Non-pigmented ciliary epithelial cell (primary cell): ENCODE measurements around the gene UBE2G2.

Source experiments
- DNase-seq: peaks from one replicate; pipeline ENCODE4 v3.0.0-alpha.2; 2010; ENCODE audit warnings: low read depth

The UBE2G2 gene

DNA sequence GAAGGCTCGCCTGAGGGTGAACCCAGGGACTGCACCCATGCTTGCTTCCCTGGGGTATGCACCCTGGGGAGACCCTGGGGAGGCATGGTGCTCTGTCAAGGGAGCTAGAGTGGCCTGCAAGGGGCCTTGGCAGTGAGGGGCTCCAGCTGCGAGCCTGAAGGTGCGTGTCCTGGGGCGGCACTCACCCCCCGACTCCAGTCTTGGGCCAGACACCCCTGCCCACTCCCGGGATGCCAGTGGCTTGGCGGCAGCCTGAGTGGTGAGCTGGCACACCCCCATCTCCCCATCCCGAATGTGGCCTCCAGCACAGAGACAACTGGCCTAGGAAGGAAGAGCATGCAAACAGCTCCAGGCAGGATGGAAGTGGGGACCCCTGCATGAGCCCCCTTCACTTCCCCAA lies 13.6 kb upstream of the UBE2G2 start:
- no peak for DNase-seq

DNA sequence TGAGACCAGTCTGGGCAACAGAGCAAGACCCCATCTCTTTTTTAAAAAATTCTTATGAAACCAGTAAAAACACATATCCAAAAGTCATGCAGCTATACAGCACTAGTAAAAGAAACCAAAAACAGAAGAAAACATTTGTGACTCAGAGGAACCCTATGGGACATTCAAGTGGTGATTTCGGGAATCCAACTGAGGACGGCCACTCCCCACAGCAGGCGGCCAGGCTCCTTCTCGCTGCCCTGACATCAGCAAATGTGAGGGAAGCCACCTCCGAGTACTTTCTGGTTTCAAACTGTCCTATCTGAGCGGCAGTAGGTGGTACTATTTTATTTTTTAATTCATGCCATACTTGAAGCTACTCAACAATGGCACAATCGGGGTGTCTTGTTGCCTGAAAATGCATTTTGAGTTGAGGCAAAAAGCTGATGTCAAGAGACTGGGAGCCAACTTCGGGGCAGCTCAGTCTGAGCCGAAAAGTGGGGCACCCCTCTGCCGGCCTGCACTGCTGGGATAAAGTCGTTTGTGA lies 12.9 kb upstream of the UBE2G2 start:
- DNase-seq, result no peak

DNA sequence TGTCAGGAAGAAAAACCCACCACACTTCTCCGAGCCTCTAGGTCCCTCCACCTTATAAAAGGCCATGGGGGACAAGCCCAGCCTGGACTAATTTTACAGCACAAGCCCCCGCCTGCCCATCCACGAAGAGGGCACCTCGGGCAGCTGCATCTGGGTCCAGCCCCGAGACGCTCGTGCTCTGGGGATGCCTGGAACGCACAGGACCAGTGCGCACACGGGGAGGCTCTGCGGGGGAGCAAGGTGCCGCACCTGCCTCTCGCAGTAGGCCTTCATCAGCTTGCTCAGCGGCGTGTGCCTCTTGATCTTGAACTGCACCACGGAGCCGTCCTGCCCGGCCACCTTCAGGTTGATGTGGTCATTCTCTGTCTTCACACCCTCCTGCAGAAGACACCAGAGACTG lies 12.1 kb upstream of the UBE2G2 start:
- DNase-seq, result no peak

DNA sequence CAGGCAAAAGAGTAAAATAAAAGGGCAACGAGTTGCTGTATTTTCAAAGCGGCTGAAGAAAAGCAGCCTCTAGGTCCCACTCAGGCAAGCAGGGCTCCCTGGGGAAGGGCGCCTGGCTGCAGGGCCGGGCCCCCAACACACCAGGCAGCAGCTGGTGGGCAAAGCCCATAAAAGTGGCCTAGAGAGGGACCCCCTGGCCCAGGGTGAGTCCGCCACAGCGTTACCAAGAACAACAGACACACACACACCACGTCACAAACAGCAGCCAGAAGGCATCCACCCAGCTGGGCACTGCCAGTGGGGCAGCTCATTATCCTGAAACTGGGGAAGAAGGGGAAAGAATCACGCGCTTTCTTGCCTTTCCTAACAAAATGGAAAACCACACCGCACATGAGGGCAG lies 11.5 kb upstream of the UBE2G2 start:
- DNase-seq, result no peak

DNA sequence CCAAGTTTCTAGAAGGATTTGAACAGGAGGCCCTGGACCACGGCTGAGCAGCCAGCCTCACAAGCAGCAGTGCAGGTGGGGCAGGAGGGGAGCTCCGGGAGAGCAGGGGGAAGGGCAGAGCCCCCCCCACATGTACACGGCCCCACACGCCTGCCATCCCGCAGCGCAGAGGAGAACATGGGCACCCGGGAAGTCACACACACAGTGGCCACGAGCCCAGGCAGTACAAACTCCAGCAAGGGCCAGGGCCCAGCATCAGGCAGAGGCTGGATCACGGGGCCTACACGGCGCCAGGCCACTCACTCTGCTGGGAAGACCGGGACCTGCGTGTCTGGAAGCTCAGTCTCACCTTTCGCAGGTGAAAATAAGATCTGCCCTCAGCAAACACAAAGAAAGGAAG lies 11.0 kb upstream of the UBE2G2 start:
- DNase-seq, result no peak

DNA sequence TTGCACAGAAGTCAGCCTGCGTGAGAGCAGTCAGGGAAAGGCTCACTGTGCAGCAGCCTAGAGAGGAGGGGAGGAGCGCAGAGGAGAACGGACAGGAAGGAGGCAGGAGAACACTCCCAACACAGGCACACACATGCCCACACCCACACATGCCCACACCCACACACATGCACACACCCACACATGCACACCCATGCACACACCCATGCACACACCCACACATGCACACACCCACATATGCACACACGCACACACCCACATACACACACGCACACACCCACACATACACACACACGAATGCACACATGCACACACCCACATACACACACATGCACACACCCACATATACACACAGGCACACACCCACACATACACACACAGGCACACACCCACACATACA lies 9.2 kb upstream of the UBE2G2 start:
- no peak for DNase-seq

DNA sequence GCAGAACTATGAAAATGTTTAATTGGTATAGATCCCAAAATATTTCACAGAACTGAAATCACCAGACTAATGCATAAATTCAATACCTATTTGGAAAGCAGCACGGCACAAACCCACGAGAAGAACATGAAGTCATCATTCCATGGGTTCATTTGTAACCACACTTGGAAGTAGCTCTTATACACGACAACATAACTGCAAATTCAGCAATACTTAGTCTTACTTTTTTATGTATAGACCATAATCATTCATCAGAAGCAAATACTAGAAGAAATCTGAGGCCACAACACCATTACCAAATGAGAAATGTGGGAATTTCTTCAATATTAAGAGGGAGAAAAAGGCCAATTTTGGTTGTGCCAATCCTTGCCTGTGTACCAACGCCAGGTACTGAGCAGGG lies 4.2 kb upstream of the UBE2G2 start:
- DNase-seq, result no peak

DNA sequence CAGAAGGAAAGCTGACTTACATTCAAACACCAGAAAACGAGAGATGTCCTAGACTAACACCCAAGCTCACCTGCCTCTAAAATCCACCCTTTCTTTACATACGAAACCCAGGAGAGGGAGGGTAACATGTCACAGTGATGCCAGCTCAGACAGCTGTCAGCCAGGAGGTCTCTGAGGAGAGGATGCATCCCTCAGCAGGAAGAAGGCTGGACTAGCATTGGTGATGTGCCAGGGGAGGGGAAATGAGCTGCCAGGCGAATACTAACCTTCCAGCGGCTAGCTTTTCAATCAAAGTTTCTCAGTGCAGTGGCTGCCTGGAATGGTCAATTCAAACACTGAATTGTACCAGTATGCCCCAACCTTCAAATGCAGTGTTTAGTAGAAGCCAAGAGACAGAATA lies 3.6 kb upstream of the UBE2G2 start:
- no peak for DNase-seq

DNA sequence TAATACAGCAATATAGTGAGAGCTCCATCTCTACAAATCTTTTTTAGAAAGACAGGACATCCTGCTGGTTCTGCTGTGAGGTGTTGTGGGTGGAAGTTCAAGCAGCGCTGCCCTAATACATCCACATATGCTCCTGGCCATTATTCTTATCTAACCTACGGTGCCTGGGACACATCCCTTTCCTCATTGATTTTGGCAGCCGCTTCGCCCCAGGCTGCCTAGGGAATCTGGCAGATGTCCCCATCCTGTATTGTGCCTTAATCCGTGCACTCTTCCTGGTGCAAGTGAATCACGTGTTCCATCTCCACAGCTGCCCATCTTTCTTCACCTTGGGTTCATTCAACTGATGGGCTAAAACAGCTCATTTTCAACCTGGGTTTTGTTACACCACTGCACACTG lies 3.1 kb upstream of the UBE2G2 start:
- no peak for DNase-seq

DNA sequence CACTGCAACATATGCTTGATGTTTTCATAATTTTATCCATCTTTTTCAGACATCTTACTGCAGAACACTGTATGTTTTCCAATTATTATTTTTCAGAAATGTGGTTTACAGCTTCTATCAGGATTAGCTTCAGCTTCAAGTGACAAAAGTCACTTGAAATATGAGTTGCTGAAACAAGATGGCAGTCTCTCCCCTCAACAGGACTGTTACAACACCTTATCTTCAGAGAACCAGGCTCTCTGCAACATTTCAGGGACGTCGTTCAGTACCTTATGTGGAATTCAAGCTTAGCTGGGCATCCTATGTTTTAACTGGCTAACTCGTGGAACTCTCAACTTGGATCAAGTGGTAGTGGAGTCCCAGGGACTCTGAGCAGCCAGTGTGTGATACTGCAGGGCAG lies 2.0 kb upstream of the UBE2G2 start:
- DNase-seq, result no peak

DNA sequence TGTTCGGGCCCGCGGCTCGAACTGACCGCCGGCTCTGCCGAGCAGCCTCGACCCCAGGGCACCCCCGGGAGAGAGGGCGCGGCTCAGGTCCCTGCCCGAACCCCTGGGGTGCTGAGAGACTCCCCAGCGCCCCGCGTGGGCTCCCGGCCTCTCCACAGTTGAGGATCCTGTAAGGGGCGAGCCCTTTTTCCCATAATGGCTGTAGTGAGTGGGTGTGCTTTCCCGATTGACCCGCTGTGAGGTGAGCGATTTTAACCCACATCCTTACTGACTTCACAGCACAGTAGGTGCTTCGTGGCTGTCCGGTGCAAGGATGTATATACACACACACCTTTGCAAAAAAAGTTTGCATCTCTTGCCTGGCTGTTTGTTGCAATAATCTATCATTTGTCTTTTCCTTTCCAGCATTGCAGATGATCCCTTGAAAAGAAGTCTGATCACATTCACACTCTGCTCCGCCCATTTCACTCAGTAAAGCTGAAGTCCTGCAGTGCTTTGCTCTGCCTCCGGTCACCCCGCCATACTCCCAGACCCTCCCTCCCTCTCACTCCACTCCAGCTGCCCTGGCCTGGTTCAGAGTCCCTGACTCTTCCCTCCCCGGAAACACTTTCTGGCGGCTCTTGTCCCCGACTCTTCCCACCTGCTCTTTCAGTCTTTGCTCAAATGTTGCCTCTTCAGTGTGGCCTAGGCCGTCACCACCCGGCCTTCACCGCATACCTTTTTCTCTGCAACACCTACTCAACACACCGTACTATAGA lies 955 bp upstream of the UBE2G2 start:
- no peak for DNase-seq

DNA sequence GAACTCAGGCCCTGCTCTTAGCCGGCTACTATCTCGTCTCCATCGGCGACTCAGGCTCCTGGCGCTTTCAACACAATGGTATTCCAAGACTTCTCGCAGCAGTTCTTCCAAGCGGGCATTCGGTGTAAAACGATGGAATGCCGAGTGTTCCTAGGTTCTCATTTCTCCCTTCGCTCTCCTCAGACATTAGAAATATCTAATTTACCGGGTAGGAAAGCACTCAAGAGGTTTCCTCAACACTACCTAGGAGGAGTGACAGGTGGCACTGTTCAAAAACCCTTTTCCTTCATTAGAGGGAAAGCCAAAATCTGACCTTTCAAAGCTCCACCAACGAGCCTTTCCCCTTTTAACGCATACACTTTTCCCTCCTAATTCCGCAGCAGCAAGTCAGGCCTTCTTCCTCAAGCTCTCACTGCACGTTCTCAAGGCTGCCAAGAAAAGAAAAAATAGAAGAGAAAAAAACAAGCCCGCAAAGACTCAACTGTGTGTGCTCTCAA lies 601 bp downstream of the UBE2G2 start:
- no peak for DNase-seq

DNA sequence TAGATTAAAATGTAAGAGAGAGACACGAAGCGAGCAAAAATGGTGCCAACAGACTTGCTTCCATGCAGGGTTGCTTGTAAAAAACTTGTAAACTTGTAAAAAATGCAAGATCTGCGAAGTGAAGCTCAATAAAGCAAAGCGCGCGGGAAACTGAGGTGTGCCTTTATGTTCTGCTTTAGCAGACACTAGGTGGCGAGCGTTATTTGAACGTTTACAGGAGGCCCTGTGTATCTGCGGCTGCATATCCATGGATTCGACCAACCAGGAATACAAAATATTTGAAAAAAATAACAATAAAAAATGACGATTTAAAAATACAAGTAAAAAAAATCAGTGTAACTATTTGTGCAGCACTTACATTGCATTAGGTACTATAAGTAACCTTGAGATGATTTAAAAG lies 1.5 kb downstream of the UBE2G2 start:
- no peak for DNase-seq

DNA sequence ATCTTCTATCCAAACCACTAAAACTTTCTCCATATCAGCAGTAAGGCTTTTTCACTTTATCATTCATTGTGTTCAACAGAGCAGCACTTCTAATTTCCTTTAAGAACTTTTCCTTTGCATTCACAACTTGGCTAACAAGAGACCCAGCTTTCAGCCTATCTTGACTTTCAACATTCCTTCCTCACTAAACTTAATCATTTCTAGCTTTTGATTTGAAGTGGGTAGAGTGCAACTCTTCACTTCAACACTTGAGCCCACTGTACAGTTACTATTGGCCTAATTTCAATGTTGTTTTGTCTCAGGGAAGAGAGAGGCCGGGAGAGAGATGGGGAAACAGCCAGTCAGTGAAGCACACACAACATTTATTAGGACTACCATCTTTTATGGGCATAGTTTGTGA lies 2.0 kb downstream of the UBE2G2 start:
- DNase-seq, result no peak

DNA sequence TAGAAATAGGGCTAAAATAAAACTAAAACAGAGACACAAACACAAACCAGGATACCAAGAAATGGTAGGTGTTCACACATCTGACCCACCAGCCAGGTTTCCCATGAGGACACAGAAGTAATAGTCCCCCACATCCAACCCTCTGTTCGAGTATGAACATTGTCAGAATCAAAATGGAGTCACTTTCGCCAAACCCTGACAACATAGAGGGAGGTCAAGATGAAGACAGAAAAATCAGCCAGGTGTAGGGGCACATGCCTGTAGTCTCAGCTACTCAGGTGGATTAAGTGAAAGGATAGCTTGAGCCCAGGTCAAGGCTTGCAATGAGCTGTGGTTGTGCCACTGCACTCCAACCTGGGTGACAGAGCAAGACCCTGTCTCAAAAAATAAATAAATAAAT lies 3.8 kb downstream of the UBE2G2 start:
- DNase-seq, result no peak

DNA sequence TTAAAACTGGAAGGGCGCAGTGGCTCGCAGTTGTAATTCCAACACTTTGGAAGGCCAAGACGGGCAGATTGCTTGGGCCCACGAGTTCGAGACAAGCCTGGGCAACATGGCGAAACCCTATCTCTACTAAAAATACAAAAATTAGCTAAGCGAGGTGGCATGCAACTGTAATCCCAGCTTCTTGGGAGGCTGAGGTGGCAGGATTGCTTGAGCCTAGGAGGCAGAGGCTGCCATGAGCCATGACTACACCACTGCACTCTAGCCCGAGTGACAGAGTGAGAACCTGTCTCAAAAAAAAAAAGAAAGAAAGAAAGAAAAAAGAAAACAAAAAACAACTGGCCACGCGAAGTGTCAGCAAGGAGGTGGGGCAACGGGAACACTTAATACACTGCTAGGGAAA lies 6.3 kb downstream of the UBE2G2 start:
- no peak for DNase-seq

DNA sequence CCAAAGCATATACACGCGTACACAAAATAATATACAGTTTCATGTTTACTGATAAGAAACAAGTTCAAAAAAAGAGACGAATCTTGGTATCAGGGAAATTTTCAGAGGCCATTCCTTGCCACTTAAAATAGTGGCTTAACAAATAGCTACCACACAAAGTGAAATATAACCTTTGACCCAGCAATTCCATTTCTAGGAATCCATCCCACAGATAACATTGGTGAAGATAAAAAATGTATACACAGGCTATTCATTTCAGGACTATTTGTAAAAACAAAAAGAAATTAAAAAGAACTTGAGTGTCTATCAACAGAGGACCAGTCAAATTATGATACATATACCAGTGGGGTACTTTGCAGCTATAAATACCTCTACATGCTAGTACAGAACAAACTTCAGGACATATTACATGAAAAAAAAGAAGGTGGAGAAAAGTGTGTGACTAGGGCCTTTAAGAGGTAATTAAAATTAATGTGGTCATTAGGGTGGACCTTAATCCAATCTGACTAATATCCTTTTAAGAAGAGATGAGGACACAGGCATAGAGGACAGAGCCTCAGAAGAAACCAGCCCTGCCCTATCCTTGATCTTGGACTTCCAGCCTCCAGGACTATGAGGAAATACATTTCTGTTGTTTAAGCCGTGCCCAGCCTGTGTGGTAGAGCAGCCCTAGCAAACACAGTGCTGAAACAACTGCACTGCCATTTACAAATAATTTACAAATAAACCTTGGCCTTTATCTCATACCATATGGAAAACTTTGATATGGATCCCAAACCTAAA lies 7.8 kb downstream of the UBE2G2 start:
- DNase-seq, result no peak

DNA sequence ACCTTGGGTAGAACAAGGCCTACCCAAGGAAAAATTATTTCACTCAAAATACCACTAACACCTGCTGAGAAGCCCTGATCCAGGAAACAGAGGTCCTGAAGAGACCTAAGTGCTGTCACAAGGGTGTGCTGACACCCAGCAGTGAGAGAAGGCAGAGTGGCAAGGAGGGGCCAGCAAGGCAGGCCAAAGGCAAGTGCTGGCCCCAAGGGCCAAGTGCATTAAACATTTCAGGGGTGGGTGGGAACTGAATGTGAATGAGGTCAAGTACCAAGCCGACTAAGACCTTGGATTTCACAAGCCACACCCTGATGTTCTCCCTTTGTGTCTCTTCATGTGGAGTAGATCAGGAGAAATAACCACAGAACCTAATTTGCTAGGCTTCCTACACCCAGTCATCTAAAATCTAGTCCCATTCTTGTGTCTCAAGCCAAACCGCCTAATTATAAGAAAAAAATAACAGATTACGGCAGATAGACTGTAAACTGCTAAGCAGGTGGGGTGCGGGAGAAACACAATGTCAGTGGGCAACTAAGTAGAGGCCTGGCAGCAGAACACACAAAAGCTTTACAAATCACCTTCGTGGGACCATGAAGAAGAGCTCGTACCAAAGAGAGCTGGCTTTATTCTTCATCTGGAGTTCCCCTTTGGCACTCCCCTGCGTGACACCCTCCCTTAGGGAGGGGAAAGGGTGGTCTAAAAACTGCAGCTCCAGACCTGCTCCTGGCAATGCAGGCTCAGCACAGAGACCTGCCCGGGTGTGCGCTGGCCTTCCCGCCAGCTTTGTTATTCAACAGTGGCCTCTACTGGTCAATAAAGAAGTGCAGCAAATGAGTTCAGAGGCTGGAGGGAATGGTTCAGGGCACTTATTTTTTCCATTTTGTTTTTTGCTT lies 8.7 kb downstream of the UBE2G2 start:
- no peak for DNase-seq

DNA sequence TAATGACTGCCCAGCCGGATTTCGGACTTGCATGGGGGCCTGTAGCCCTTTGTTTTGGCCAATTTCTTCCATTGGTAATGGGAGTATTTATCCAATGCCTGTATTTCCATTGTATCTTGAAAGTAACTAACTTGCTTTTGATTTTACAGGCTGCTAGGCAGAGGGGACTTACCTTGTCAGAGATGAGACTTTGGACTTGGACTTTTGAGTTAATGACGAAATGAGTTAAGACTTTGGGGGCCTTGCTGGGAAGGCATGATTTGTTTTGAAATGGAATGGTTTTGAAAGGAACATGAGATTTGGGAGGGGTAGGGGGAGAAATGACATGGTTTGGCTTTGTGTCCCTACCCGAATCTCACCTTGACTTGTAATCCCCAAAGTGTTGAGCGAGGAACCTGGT lies 9.6 kb downstream of the UBE2G2 start:
- no peak for DNase-seq

DNA sequence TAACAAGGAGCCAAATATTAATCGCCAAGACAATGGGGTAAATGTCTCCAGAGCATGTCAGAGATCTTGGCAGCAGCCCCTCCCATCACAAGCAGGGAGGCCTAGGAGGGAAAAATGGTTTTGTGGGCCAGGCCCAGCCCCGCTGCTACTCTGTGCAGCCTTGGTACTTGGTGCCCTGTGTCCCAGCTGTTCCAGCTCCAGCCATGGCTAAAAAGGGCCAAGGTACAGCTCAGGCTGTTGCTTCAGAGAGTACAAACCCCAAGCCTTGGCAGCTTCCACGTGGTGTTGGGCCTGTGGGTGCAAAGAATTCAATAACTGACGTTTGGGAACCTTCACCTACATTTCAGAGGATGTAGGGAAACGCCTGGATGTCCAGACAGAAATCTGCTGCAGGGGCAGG lies 10.4 kb downstream of the UBE2G2 start:
- no peak for DNase-seq

DNA sequence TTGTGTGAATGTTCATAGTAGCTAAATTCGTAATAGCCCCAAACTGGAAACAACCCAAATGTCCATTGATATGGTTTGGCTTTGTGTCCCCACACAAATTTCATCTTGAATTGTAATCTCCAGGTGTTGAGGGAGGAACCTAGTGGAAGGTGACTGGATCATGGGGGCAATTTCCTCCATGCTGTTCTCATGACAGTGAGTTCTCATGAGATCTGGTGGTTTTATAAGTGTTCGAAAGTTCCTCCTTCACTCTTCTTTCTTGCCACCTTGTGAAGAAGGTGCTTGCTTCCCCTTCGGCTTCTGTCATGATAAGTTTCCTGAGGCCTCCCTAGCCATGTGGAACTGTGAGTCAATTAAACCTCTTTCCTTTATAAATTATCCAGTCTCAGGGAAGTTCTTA lies 11.3 kb downstream of the UBE2G2 start:
- no peak for DNase-seq

DNA sequence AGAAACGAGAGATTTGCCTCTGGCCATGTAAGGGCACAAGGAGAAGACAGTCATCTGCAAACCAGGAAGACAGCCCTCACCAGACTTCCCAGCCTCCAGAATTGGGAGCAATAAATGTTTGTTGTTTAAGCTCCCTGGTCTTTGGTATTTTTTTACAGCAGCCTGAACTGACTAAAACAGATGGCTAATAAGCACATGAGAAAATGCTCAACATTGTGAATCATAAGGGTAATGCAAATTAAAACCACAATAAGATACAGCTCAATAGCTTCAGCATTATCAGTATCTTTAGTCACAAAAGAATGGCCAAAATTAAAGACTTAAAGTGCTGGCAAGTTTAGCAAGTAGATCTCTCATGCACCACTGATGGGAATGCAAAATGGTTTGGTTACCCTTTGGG lies 11.7 kb downstream of the UBE2G2 start:
- DNase-seq, result no peak
